SU-DHL-6 (cell line): ENCODE data around the gene OSBPL7.

ENCODE experiments used
- CTCF ChIP-seq: fragments of 200-600 bp; sonication (generic); IDR thresholded peaks from one replicate; pipeline ENCODE4 v1.5.1; 2017; ENCODE audit warnings: antibody characterized with exemption, mild to moderate bottlenecking, low read length, moderate library complexity; ENCODE audit not compliant: insufficient read depth, poor library complexity, severe bottlenecking
- EZH2phosphoT487 ChIP-seq: fragments of 200-600 bp; sonication (generic), shearing (Covaris generic); conservative IDR thresholded peaks from 2 replicates; pipeline ENCODE4 v1.6.1; 2018; ENCODE audit warnings: mild to moderate bottlenecking, antibody characterized with exemption, low read length, moderate library complexity, mixed read lengths

- TF ChIP-seq CTCF (no peak), EZH2phosphoT487 (no peak)
These were observed 4.6 kb downstream of the OSBPL7 start for GRCh38 chr17:47816947-47817346.
